GM12878 (cell line): Measurements from ENCODE around the gene PTAFR. TPM values are rescaled to one million over a fixed set of nuclear protein-coding genes. Genes with fewer than 3 reads are reported as not detected.

Experiments
- ATF3 ChIP-seq: IDR thresholded peaks from 2 replicates; pipeline ENCODE4 v1.6.1; 2011; ENCODE audit warnings: low read depth, mild to moderate bottlenecking, low read length, moderate library complexity, borderline replicate concordance; ENCODE audit errors: extremely low read depth
- E2F8 ChIP-seq: fragments of 450-650 bp; IDR thresholded peaks from 2 replicates; pipeline ENCODE4 v1.6.1; 2018; ENCODE audit warnings: mild to moderate bottlenecking, low read depth, moderate library complexity; ENCODE audit not compliant: partially characterized antibody
- EZH2 ChIP-seq: IDR thresholded peaks from 2 replicates; pipeline ENCODE4 v1.6.1; 2012; ENCODE audit warnings: low read depth, mild to moderate bottlenecking, control low read depth, inconsistent platforms, low read length, borderline replicate concordance; ENCODE audit not compliant: control insufficient read depth
- KAT2A ChIP-seq: conservative IDR thresholded peaks from 2 replicates; pipeline ENCODE4 v1.6.1; 2011; ENCODE audit warnings: low read depth, low read length; ENCODE audit not compliant: control insufficient read depth
- MAX ChIP-seq: IDR thresholded peaks from 2 replicates; pipeline ENCODE4 v1.6.1; 2012; ENCODE audit warnings: low read depth, low read length, improper control_type of control experiment
- NKRF ChIP-seq: fragments of 450-650 bp; conservative IDR thresholded peaks from 2 replicates; pipeline ENCODE4 v1.6.1; 2017; ENCODE audit warnings: mild to moderate bottlenecking, moderate library complexity
- PKNOX1 ChIP-seq: fragments of 450-650 bp; IDR thresholded peaks from 2 replicates; pipeline ENCODE4 v1.6.1; 2016; ENCODE audit warnings: mild to moderate bottlenecking
- POU2F2 ChIP-seq: IDR thresholded peaks from 3 replicates; pipeline ENCODE4 v1.6.1; 2011; ENCODE audit warnings: low read depth, mild to moderate bottlenecking, low read length, borderline replicate concordance
- SMARCA5 ChIP-seq: fragments of 450-650 bp; IDR thresholded peaks from 2 replicates; pipeline ENCODE4 v1.6.1; 2017; ENCODE audit warnings: mild to moderate bottlenecking
- SREBF1 ChIP-seq: IDR thresholded peaks from 2 replicates; pipeline ENCODE4 v1.6.1; 2012; ENCODE audit warnings: mild to moderate bottlenecking, low read length
- YY1 ChIP-seq: IDR thresholded peaks from 2 replicates; pipeline ENCODE4 v1.6.1; 2011; ENCODE audit warnings: low read depth, mild to moderate bottlenecking, low read length
- ZBTB40 ChIP-seq: fragments of 450-650 bp; IDR thresholded peaks from 2 replicates; pipeline ENCODE4 v1.6.1; 2016; ENCODE audit warnings: mild to moderate bottlenecking, moderate library complexity, borderline replicate concordance
- ZNF687 ChIP-seq: fragments of 450-650 bp; IDR thresholded peaks from 2 replicates; pipeline ENCODE4 v1.6.1; 2017; ENCODE audit warnings: mild to moderate bottlenecking, moderate library complexity
- polyA plus RNA-seq, 11 experiments: library from polyadenylated mRNA; depleted of rRNA in 4 of 11; unstranded in 6 of 11; stranded (reverse) in 5 of 11; fragments of >200 nt; fragmentation: Nextera tagmentation in 4 of 11; fragmentation: Illumina TruSeq in 1 of 11; extraction: Ambion mirVana in 4 of 11; extraction: Trizol in 1 of 11; gene quantifications; 1 replicate in 1 of 11; 2 replicates in 10 of 11; pipeline versions ENCODE4 v1.2.1 to v1.2.3, GENCODE V29; 2011 to 2016; ENCODE audit warnings: inconsistent platforms in 2 of 11, missing spikeins in 2 of 11, low read depth in 1 of 11
- total RNA-seq, 4 experiments: library from RNA; depleted of rRNA in 3 of 4; stranded (reverse); fragments of >200 nt in 3 of 4; fragmentation: Illumina TruSeq in 1 of 4; extraction: Trizol in 1 of 4; gene quantifications; 2 replicates each; pipeline versions ENCODE4 v1.2.1 to v1.2.3, GENCODE V29; 2013 to 2021

PTAFR gene
- total and polyA plus RNA-seq, 10 of the 15 experiments (the other 5 are each of a cell fraction or from before 2014, with no cell fraction given) = 17.5 to 251 (median 27.7) TPM

- TF ChIP-seq SMARCA5 = no peak
- TF ChIP-seq MAX = no peak
- TF ChIP-seq ZBTB40 = no peak
- TF ChIP-seq KAT2A = no peak
- no peak for TF ChIP-seq E2F8
- TF ChIP-seq PKNOX1 = no peak
- TF ChIP-seq SREBF1 = no peak
- no peak for TF ChIP-seq ATF3
- TF ChIP-seq EZH2 = no peak
- TF ChIP-seq YY1 = peak; percentile 60; the same call in 1 of the 2 replicates
- no peak for TF ChIP-seq NKRF
- no peak for TF ChIP-seq ZNF687
- TF ChIP-seq POU2F2 = peak; percentile 57; the same call in 1 of the 3 replicates
These were observed 61.2 kb downstream of the PTAFR start (continued) for GRCh38 chr1:28115267-28115666.
